ENCODE measurements around the gene ANKRD23.

GRCh38 chr2:96795076-96795475, 48.7 kb downstream of the ANKRD23 start:
- TF ChIP-seq, protein P1, sequence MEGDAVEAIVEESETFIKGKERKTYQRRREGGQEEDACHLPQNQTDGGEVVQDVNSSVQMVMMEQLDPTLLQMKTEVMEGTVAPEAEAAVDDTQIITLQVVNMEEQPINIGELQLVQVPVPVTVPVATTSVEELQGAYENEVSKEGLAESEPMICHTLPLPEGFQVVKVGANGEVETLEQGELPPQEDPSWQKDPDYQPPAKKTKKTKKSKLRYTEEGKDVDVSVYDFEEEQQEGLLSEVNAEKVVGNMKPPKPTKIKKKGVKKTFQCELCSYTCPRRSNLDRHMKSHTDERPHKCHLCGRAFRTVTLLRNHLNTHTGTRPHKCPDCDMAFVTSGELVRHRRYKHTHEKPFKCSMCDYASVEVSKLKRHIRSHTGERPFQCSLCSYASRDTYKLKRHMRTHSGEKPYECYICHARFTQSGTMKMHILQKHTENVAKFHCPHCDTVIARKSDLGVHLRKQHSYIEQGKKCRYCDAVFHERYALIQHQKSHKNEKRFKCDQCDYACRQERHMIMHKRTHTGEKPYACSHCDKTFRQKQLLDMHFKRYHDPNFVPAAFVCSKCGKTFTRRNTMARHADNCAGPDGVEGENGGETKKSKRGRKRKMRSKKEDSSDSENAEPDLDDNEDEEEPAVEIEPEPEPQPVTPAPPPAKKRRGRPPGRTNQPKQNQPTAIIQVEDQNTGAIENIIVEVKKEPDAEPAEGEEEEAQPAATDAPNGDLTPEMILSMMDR (IDR thresholded peaks at IDR 0.05; ENCODE audit: low read length): no peak
- TF ChIP-seq EZH2phosphoT487 (IDR thresholded peaks at IDR 0.05; ENCODE audit: low read length): no peak
